Cortex of kidney (tissue), 1 donor: ENCODE data around the gene SLC15A5.

Experiments
- DNase-seq: peaks from one replicate; lab custom pipeline; 2025; lab: John Stamatoyannopoulos, UW

SLC15A5 gene, protein sequence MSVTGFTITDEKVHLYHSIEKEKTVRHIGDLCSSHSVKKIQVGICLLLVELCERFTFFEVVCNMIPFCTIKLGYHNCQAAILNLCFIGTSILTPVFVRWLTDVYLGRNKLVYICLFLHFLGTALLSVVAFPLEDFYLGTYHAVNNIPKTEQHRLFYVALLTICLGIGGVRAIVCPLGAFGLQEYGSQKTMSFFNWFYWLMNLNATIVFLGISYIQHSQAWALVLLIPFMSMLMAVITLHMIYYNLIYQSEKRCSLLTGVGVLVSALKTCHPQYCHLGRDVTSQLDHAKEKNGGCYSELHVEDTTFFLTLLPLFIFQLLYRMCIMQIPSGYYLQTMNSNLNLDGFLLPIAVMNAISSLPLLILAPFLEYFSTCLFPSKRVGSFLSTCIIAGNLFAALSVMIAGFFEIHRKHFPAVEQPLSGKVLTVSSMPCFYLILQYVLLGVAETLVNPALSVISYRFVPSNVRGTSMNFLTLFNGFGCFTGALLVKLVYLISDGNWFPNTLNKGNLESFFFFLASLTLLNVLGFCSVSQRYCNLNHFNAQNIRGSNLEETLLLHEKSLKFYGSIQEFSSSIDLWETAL

DNA sequence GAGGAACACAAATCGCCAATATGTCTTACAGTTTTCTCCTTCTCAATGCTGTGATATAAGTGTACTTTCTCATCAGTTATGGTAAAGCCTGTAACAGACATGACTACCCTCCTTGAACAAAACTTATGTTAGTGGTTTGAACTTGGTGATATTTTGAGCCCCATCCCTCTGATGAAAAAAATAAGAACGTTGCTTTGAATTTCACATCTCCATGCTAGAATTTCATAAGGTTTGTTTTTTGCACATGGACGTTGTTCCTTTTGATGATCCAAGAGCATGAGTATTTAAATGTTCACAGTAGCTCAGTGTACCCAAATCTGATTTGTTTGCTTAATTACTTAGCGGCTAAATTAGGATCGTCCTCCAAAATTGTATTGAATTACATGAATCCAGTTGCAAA is at the start of gene SLC15A5:
Gene SLC15A5, minus strand, starts transcription at position 101 of the 400 bp plus-strand sequence. Its CDS starts 0 bp downstream, at position 101.
- DNase-seq = no peak

DNA sequence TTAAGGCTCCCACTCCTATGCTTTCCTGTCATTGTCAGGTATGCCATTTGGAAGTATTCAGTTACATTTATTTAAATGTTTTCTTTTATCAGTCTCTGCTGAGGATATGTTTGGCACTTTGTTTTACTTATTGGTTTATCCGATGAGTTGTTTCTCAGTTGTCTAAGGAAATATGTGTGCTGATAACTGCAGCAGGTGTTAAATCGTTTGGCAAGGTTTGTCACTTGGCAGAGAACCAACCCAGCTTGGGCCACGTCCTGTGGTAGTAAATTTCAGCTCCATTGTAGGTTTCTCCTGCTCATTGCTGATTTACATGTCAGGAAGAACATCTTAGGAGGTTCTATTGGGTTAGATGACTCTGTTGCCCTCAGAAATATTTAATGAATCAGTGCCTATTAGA is 47.9 kb upstream of the SLC15A5 start:
- DNase-seq = no peak

DNA sequence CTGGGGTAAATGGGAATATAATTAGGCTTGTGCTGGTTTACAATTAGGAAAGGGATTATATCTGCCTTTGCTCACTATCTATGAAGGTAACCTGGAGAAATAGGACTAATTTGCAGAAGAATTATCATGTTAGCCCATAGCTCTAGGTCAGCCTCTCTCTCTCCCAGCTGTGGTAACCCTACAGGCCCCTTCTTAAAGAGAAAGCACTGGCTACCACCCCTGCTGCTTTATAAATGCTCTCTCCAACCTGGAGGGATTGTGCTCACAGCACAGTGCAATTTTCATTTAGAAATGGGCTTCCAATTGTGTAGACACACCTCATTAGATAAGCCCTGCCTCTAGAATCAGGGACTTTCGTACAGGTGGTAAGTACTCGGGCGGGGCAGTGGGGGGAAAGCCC is 47.3 kb upstream of the SLC15A5 start:
- DNase-seq = no peak

DNA sequence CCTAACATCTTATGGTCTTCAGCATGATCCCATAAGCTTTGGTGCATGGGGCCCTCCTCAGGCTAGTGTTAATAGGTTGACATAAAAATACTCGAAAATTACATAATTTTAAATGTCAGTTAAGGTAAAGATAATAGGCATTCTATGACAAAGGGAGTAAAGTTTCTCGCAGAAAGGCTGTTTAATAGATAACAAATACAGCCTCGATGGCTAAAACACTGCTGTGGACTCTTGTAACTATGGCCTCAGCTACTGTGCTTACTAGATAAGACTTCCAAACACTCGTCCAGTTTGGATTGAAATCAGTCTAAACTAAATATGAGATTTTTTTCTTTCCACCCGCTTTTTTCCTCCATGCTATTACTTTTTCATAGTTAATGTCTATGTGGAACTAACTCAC is 46.8 kb upstream of the SLC15A5 start:
- DNase-seq = no peak

DNA sequence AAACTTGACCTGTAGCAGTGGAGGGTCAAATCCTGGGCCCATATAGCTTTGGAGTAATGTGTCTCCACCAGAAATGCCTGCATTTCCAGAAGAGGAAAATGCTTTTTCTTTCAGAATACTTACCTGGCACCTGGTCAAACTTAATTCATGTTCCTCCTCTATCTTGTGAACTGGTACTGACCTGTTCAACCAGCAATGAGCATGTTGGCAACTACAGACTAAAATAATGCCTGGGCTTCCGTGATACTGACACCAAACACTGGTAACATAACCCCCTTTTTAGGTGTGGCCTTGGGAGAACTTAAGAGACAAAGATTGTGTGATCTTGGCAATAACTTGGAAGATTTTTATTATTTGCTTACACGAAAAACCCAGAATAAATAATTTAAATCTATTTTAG is 46.2 kb upstream of the SLC15A5 start:
- no peak for DNase-seq

DNA sequence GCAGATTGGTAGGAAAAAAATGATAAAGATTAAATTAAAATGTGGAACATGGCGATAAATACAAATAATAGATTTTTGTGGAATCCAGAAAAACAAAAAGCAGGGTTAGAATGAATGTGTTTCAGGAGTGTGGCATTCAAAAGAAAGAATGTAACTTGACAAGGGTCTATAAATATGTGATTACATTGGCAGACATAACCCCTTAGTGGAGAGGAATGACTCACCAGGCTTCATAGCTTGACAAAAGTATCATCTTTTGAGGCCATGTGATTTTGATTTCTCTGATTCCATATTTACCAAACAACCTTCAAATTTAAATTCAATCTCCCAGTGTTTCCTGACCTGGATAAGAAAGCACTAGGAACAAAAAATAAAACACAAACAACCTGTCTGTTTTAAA is 45.5 kb upstream of the SLC15A5 start:
- DNase-seq = no peak

DNA sequence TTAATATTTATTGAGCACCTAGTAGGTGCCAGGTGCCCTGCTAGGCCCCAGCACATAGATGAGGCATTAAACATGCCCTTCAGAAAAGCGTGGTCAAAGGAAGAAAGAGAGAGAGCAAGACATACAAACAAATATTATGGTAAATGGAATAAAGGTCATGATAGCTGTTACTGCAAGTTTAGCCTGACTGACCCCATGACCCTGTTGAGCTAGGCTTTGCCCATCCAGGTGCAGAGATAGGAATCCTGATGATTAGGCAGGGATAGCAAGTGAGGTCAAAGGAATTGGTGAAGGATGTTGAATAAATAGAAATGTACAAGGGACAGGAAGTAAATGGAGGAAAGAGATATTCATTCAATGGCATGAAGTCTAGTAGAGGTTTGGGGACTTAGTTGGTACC is 33.4 kb upstream of the SLC15A5 start:
- DNase-seq = no peak

DNA sequence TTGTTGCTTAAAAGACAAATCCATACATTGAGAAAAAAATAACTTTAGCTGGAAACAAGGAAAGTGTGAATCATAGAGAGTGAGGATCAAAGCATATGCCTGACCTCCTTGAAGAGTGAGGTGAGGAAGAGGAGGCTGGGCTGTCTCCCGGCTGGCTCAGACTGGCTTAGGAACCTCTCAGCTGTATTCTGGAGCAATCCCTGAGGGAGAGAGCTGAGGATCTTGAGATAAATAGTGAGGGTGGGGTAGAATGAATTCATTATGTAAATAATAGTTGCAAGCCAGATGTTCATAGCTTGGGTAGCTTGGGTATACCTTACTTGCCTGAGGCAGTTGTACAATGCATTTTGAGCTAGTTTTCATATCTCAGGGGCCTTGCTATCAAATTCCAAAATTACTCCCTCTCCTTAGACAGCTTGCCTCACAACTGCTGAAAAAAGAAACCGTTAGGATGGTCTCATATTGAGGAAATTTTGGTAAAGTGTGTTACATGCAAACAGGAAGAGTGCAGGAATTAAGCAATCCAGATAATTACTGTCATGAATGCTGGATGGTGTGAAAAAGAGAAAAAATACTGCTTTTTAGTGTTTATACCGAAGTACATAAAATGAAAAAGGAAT is 30.5 kb upstream of the SLC15A5 start:
- no peak for DNase-seq

DNA sequence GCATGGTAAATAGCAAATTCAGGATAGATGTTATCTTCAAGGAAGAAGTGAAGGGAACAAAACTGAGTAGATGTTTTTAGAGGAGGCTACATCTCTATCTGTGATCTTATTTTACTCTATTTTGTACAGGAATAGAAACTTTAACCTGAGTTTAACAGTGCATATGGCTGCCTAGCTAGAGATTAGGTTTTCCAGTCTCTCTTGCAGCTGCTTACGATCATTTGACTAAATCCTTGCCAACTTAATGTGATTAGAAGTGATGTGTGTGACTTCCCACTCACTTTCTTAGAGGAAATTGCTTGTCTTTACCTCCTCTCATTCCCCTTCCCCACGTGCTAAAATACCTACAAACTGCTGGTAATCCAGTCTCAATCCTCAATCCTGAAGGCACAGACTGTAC is 26.5 kb upstream of the SLC15A5 start:
- no peak for DNase-seq

DNA sequence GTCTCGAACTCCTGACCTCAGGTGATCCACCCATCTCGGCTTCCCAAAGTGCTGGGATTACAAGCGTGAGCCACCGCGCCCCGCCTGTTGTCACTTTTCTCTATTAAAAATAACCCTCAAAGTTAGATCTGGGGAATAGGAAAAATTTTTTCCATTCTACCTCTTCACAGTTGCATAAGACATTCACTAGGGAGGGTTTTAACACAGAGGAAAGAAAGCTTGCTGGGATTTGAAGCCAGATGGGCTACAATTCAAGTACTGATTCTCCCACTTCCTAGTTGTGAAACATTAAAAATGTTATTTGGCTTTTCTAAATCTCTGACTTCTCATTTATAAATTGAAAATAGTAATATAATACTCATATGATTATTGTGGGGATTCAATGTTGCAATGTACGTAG is 23.3 kb upstream of the SLC15A5 start:
- DNase-seq = no peak

DNA sequence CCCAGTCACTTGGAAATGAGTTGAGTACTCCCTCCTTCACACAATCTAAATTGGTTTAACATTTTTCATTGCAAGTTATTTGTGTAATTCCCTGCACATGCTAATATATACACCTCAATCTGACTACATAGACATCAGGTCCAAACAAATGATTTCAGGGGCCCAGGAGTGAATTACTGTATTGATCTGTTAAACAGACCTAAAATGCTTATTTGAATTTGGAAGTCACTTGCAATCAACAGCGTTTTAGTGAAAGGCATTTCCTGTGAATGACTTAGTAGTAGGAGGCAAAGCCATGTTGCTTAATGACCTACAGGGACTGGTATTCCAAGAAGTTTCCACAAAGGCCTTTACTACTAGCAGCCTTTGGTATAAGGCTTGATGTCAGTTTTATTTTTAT is 22.6 kb upstream of the SLC15A5 start:
- no peak for DNase-seq

DNA sequence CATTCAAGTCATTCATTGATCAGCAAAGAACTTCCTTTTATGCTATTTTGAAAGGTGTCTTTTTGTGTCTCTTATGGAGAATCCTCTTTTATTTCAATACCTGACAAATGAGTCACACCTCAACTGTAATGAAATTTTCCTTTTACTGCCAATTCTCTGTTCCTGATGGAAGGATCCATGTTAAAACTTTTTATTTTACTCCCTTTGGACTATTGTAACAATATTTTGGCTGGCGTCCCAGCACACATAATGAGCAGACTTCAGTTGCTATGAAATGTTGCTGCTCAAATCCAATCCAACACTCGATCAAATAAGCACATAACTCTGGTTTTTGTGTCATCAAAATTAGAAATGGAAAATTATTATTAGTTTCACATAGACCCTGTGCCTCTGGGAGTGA is 21.9 kb upstream of the SLC15A5 start:
- DNase-seq = no peak

DNA sequence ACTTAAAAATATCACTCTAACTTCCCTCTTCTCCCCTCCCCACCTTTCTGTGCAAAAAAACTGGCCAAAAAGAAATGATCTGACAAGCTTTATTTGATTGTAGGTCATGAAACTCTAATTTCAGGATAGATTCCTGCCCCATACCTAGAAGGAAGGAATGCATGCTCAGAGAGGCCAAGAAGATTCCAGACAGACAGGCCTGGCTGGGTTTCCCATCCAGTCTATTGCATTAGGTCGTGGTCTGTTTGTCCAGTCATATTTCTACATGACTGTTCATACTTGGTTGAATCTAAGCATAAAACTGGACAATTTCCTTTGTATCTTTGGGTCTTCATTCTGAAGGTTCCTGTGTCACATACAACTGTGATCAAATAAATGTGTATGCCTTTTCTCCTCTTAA is 20.0 kb upstream of the SLC15A5 start:
- no peak for DNase-seq

DNA sequence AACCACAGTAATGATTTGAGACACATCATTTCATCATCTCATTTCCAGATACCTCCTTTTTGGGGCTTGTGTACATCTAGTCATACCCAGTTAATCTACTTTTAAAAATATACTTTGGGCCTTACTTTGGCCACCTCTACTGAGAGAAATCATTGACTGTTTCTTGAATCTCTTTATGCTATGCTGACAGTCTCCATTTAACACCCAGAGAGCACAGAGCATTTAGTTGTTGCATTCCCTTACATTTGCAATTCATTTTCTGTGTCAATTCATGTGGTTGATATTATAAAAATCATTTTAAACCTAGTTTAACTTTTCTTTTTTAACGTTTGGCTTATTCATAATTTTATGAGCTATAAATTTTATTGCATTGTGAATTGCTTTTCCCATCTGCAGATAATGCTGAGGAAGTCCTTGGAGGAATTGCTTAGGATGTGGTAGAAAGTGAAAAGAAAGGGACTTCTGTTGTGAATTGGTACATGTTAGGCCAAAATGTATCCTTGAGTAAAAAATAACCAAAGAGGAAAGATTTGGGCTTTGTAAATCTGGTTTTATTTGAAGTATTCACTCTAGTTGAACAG is 17.0 kb upstream of the SLC15A5 start:
- DNase-seq = no peak

DNA sequence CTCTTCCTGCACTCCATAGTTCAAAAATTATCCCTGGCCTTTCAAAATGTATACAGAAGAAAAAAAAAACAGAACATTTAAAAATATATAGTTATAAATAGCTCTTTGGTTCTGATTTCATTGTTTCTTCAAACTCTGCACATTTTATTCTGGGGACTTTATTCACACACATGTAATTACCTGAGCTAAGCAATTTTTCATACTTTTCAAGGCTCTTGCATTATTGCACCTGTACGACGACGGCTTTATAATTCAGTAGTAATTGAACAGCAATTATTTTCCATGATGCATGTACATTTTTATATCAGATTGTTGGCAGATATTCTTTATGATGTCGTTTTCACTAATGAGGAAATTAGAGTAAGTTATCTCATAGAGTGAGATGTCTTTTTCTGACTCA is 13.5 kb upstream of the SLC15A5 start:
- DNase-seq = no peak

DNA sequence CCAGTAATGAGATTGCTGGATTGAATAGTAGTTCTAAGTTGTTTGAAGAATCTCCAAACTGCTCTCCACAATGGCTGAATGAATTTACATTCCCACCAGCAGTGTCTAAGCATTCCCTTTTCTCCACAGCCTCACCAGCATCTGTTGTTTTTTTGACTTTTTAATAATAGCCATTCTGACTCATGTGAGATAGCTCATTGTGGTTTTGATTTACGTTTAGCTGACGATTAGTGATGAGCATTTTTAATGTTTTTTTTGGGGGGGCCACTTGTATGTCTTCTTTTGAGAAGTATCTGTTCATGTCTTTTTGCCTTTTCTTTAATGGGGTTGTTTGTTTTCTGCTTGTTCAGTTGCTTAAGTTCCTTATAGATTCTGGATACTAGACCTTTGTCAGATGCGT is 8.1 kb upstream of the SLC15A5 start:
- DNase-seq = no peak

DNA sequence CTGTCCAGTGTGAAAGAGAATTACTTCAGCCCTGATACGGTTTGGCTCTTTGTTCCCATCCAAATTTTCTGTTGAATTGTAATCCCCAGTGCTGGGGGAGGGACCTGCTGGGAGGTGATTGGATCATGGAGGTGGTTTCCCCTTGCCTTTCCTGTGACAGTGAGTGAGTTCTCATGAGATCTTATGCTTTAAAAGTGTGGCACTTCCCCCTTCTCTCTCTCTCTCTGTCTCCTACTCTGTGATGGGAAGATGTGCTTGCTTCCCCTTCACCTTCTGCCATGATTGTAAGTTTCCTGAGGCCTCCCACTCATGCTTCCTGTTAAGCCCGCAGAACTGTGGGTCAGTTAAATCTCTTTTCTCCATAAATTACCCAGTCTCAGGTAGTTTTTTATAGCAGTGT is 5.5 kb upstream of the SLC15A5 start:
- no peak for DNase-seq

DNA sequence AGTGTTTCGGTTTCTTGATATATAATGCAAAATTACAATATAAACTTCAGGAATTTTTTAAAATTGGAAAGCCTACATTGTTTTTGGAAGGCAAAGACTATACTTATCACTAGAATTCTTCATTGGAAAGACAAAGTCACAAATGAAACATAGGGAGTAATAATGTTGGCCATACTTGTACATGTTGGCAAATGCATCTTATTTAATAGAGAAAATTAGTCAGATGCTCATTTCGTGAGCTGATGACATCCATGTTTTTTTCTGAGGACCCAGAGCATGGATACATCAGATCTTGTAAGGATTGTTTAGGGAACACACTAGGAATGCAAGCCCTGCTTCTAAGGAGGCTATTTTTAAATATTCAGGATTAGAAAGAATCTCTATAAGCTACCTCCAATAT is 4.6 kb upstream of the SLC15A5 start:
- DNase-seq = no peak

DNA sequence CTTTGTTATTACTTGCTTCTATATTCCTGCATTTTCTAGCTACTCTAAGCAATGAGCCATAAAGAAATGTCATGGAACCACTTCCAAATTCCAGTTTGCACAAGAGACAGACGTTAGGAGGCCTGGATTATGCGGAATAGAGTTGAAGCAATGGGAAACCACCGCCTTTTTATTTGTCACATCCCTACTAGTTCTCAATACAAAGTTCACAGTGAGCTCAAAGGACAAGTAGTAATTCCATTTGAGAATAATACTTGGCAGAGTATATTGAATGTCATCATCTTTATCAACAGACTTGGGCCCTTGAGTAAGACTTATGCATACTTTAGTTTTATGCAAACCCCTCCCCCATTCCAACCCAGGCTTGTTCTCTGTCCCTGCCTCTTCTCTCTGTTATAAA is 3.7 kb upstream of the SLC15A5 start:
- DNase-seq = no peak

DNA sequence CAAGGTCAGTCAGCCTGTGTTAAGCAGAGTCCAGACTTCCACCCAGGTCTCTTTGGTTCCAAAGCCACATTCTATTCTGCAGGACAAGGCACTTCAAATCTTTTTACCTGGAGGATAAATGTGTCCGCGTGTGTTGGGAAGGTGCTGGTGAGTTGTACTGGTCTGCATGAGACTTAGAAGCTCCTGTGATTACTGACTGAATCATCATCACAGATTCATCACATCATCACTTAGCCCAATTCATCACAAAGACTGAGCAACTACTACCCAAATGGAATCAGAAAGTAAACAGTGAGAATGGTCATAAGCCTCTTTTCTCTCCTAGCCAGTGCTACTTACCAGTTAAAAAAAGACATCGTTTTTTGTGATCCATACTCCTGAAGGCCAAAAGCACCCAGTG is 5.3 kb downstream of the SLC15A5 start:
- no peak for DNase-seq

DNA sequence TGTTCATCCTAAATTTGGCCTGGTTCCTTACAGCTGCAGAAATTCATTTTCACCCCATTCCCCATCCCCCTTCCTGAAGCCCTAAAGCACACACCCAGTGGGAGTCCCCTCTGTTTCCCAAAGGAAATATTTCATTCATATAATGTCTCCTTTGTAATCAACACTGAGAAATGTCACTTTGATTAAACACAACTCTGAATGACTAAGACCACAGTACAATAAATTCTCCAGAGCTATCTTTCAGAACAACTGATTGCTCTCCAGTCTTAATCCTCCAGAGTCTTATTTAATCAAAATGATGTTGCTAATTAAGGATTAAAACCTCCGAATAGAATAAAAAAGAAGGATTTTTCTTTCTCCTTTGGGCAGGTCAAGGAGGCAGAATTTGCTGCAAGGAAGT is 6.4 kb downstream of the SLC15A5 start:
- no peak for DNase-seq

DNA sequence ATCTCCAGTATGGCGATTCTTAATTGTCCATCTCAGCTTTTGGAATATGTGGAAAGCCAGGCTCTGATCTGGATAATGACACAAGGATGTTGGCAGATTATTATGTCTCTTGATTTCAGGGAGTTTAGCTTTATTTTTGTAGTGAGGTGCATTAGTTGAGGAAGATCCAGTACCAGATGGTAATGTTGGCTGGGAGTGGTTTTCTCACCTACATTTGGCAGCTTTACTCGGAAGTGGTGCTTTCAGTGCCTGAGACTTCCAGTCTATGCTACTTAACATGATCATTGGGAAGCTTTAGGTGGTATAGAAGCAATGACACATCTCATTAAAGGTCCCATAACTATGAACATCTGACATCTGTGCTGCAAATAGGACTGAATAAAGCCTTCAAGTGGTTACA is 7.5 kb downstream of the SLC15A5 start:
- DNase-seq = no peak

DNA sequence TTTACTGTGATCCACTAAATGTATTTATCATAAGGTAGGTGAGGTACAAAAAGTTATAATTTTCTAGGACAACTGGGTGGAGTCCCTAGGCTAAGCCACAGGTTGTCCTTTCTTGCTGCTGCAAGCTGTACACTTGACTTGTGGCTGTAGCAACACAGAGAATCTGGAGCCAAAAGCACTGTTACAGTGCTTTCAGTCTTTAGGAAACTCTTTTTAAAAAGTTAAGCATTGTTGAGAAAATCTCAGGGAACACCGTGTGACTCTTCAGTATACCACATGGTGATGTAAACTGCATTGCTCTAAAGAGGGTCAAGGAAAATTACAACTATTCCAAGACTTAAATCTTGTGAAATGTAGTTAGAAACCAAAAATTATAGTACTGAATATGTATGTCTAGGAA is 11.4 kb downstream of the SLC15A5 start:
- DNase-seq = no peak
